ES-I3 (cell line): ENCODE results near the gene ALDOB.

ENCODE experiments used
- H3K36me3 ChIP-seq: 2 replicates; pipeline ENCODE4 v1.6.1; 2013; ENCODE audit warnings: mild to moderate bottlenecking, low read length, control low read depth, moderate library complexity; ENCODE audit not compliant: insufficient read depth
- H3K4me1 ChIP-seq: 2 replicates; pipeline ENCODE4 v1.6.1; 2013; ENCODE audit warnings: mild to moderate bottlenecking, control low read depth, low read length; ENCODE audit not compliant: insufficient read depth
- H3K9ac ChIP-seq: 2 replicates; pipeline ENCODE4 v1.6.1; 2013; ENCODE audit warnings: low read depth, mild to moderate bottlenecking, low read length, moderate library complexity
- H3K9me3 ChIP-seq: 2 replicates; pipeline ENCODE4 v1.6.1; 2013; ENCODE audit warnings: mild to moderate bottlenecking, low read length, moderate library complexity; ENCODE audit not compliant: control insufficient read depth, insufficient read depth

The ALDOB gene

GRCh38 chr9:101427358-101427757 is 8.2 kb downstream of the ALDOB start:
- no peaks in the 10 kb centered on the region for H3K36me3 ChIP-seq

GRCh38 chr9:101421653-101422065 is 13.9 kb downstream of the ALDOB start:
- Histone ChIP-seq H3K36me3 (no peaks in the 10 kb centered on the region), H3K9me3 (no peaks in the 10 kb centered on the region), H3K4me1 (no peaks in the 10 kb centered on the region), H3K9ac (no peak overlapping the region)

More at GRCh38 chr9:101427358-101427757, 8.2 kb downstream of the ALDOB start:
- Histone ChIP-seq H3K4me1 (no peaks in the 10 kb centered on the region), H3K9me3 (no peaks in the 10 kb centered on the region), H3K9ac (no peak overlapping the region)

- H3K36me3 ChIP-seq, result no peaks in the 10 kb centered on the region
- no peak overlapping the region for H3K9ac ChIP-seq
- no peaks in the 10 kb centered on the region for H3K4me1 ChIP-seq
- H3K9me3 ChIP-seq, result no peaks in the 10 kb centered on the region
Observed at GRCh38 chr9:101419863-101420262, 15.7 kb downstream of the ALDOB start.

GRCh38 chr9:101418518-101419430 is 16.8 kb downstream of the ALDOB start:
- H3K4me1 ChIP-seq, result no peaks in the 10 kb centered on the region
- no peaks in the 10 kb centered on the region for H3K36me3 ChIP-seq
- H3K9me3 ChIP-seq, result no peaks in the 10 kb centered on the region; the same call in 1 of the 2 replicates
- H3K9ac ChIP-seq, result no peak overlapping the region

- no peaks in the 10 kb centered on the region; the same call in 1 of the 2 replicates for H3K9me3 ChIP-seq
- H3K36me3 ChIP-seq, result peaks cover 1% of the 10 kb centered on the region; the same call in 1 of the 2 replicates
- no peaks in the 10 kb centered on the region for H3K4me1 ChIP-seq
- H3K9ac ChIP-seq, result no peak overlapping the region
Observed at GRCh38 chr9:101417977-101418376, 17.6 kb downstream of the ALDOB start.

- Histone ChIP-seq H3K36me3 (peaks cover 2% of the 10 kb centered on the region; the same call in 1 of the 2 replicates), H3K9ac (no peak overlapping the region), H3K9me3 (no peaks in the 10 kb centered on the region; the same call in 1 of the 2 replicates), H3K4me1 (no peaks in the 10 kb centered on the region)
Observed at GRCh38 chr9:101417389-101417788, 18.2 kb downstream of the ALDOB start.

GRCh38 chr9:101415578-101415977 is 20.0 kb downstream of the ALDOB start:
- Histone ChIP-seq H3K9ac (no peak overlapping the region), H3K4me1 (no peaks in the 10 kb centered on the region), H3K9me3 (peaks cover 4% of the 10 kb centered on the region; the same call in 1 of the 2 replicates), H3K36me3 (peaks cover 2% of the 10 kb centered on the region; the same call in 1 of the 2 replicates)

GRCh38 chr9:101414839-101415238 is 20.7 kb downstream of the ALDOB start:
- no peak overlapping the region for H3K9ac ChIP-seq
- H3K36me3 ChIP-seq, result peaks cover 3% of the 10 kb centered on the region; the same call in 1 of the 2 replicates
- H3K9me3 ChIP-seq, result peaks cover 11% of the 10 kb centered on the region
- no peaks in the 10 kb centered on the region for H3K4me1 ChIP-seq

- peaks cover 53% of the 10 kb centered on the region for H3K9me3 ChIP-seq
- H3K9ac ChIP-seq, result no peak overlapping the region
- H3K36me3 ChIP-seq, result peaks cover 31% of the 10 kb centered on the region
- H3K4me1 ChIP-seq, result no peaks in the 10 kb centered on the region
Observed at GRCh38 chr9:101409079-101409477, 26.5 kb downstream of the ALDOB start.

- no peak overlapping the region for H3K9ac ChIP-seq
- H3K36me3 ChIP-seq, result peaks cover 35% of the 10 kb centered on the region
- no peaks in the 10 kb centered on the region for H3K4me1 ChIP-seq
- H3K9me3 ChIP-seq, result peaks cover 58% of the 10 kb centered on the region
Observed at GRCh38 chr9:101408374-101409078, 27.0 kb downstream of the ALDOB start.

GRCh38 chr9:101403516-101404285 is 31.9 kb downstream of the ALDOB start:
- Histone ChIP-seq H3K36me3 (peaks cover 21% of the 10 kb centered on the region), H3K9ac (no peak overlapping the region), H3K4me1 (peaks cover 7% of the 10 kb centered on the region; the same call in 1 of the 2 replicates), H3K9me3 (peaks cover 35% of the 10 kb centered on the region)

GRCh38 chr9:101400120-101400519 is 35.5 kb downstream of the ALDOB start:
- Histone ChIP-seq H3K9me3 (peaks cover 12% of the 10 kb centered on the region; the same call in 1 of the 2 replicates), H3K36me3 (peaks cover 5% of the 10 kb centered on the region; the same call in 1 of the 2 replicates), H3K4me1 (peaks cover 7% of the 10 kb centered on the region; the same call in 1 of the 2 replicates), H3K9ac (peak overlapping the region; percentile 82; the same call in 1 of the 2 replicates)

- H3K9me3 ChIP-seq, result peaks cover 7% of the 10 kb centered on the region; the same call in 1 of the 2 replicates
- H3K36me3 ChIP-seq, result peaks cover 5% of the 10 kb centered on the region; the same call in 1 of the 2 replicates
- peaks cover 7% of the 10 kb centered on the region; the same call in 1 of the 2 replicates for H3K4me1 ChIP-seq
- H3K9ac ChIP-seq, result peak overlapping the region; percentile 82; the same call in 1 of the 2 replicates
Observed at GRCh38 chr9:101399643-101399970, 36.0 kb downstream of the ALDOB start.
